ENCODE results near the gene ATP8A2. TPM values are rescaled to one million over a fixed set of nuclear protein-coding genes. Genes with fewer than 3 reads are reported as not detected.

Gene ATP8A2
- polyA plus RNA-seq, 1 donor from 2014 or later = 11.9 TPM

- no peaks in the 10 kb centered on the region for H3K9me3 ChIP-seq (ENCODE audit: low read length)
- no peak overlapping the region for H3K9ac ChIP-seq (ENCODE audit: low read length)
- TF ChIP-seq EP300 (conservative IDR thresholded peaks at IDR 0.05; ENCODE audit: poor library complexity, severe bottlenecking) (no peak), TAF1 (IDR thresholded peaks at IDR 0.05; ENCODE audit: low read depth) (no peak), CTCF (IDR thresholded peaks at IDR 0.05; ENCODE audit: poor library complexity, severe bottlenecking) (no peak), SMC3 (conservative IDR thresholded peaks at IDR 0.05; ENCODE audit: poor library complexity) (no peak), POLR2AphosphoS5 (IDR thresholded peaks at IDR 0.05) (no peak)
- H3K79me2 ChIP-seq (replicated peaks; ENCODE audit: insufficient read depth, low read length) = no peaks in the 10 kb centered on the region
- H3K4me2 ChIP-seq (ENCODE audit: low read length) = no peak overlapping the region
- H3K4me3 ChIP-seq (ENCODE audit: low read length) = no peak overlapping the region
- H3K9me2 ChIP-seq (ENCODE audit: insufficient read depth, low read length) = no peaks in the 10 kb centered on the region
- no peaks in the 10 kb centered on the region for H4K20me1 ChIP-seq (ENCODE audit: insufficient read depth)
- no peaks in the 10 kb centered on the region for H3K36me3 ChIP-seq (ENCODE audit: insufficient read depth, low read length)
- H3K27me3 ChIP-seq (ENCODE audit: insufficient read depth, low read depth, low read length) = no peaks in the 10 kb centered on the region
- H3K27ac ChIP-seq (ENCODE audit: low read length) = no peak overlapping the region
- no peaks in the 10 kb centered on the region for H3F3A ChIP-seq (ENCODE audit: insufficient read depth, low read length, poor library complexity, severe bottlenecking)
- no peak overlapping the region for H2AFZ ChIP-seq (ENCODE audit: low read depth, low read length)
Observed at GRCh38 chr13:25873242-25873612, 501.5 kb downstream of the ATP8A2 start.

DNA sequence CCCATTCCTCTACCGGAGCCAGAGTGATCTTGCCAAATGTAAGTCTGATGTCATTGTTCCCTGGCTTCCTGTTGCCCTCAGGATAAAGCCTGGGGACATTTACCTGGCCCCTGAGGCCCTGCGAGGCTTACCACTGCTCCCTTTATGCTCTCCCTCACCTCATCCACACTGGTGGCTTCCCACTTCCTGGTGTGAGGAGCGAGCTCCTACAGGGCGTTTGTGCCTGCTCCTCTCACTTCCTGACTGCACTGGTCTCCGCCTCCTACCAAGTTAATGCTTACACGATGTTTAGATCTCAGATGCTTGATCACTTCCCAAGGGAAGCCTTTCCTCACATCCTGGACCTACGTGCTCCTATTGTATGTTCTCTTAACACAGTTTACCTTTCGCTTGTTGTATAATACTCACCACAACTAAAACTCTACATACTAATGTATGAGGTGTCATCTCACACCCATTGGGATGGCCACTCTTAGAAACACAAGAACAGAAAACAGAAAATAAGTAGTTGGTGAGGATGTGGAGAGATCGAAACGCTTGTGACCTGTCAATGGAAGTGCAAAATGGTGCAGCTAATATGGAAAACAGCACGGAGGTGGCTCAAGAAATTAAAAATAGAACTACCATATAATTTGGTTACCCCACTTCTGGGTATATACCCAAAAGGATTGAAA is 502.4 kb downstream of the ATP8A2 start:
- no peak overlapping the region for H2AFZ ChIP-seq (ENCODE audit: low read depth, low read length)
- no peaks in the 10 kb centered on the region for H3K79me2 ChIP-seq (replicated peaks; ENCODE audit: insufficient read depth, low read length)
- H3K4me2 ChIP-seq (ENCODE audit: low read length) = no peak overlapping the region

More for the DNA sequence above, 502.4 kb downstream of the ATP8A2 start:
- H3K27ac ChIP-seq (ENCODE audit: low read length) = no peak overlapping the region
- H3K36me3 ChIP-seq (ENCODE audit: insufficient read depth, low read length) = no peaks in the 10 kb centered on the region
- no peaks in the 10 kb centered on the region for H3F3A ChIP-seq (ENCODE audit: insufficient read depth, low read length, poor library complexity, severe bottlenecking)
- no peak overlapping the region for H3K4me3 ChIP-seq (ENCODE audit: low read length)
- TF ChIP-seq CTCF (IDR thresholded peaks at IDR 0.05; ENCODE audit: poor library complexity, severe bottlenecking) (no peak), RAD21 (conservative IDR thresholded peaks at IDR 0.05) (no peak), EZH2 (IDR thresholded peaks at IDR 0.05; ENCODE audit: borderline replicate concordance, insufficient read depth, low read length, poor library complexity, severe bottlenecking) (no peak), TAF1 (IDR thresholded peaks at IDR 0.05; ENCODE audit: low read depth) (no peak), MXI1 (conservative IDR thresholded peaks at IDR 0.05; ENCODE audit: poor library complexity, severe bottlenecking) (no peak), POLR2AphosphoS5 (IDR thresholded peaks at IDR 0.05) (no peak), EP300 (conservative IDR thresholded peaks at IDR 0.05; ENCODE audit: poor library complexity, severe bottlenecking) (no peak), SMC3 (conservative IDR thresholded peaks at IDR 0.05; ENCODE audit: poor library complexity) (no peak), REST (IDR thresholded peaks at IDR 0.05; ENCODE audit: borderline replicate concordance) (no peak)
- H3K9me3 ChIP-seq (ENCODE audit: low read length) = no peaks in the 10 kb centered on the region
- H4K20me1 ChIP-seq (ENCODE audit: insufficient read depth) = no peaks in the 10 kb centered on the region
- no peaks in the 10 kb centered on the region for H3K27me3 ChIP-seq (ENCODE audit: insufficient read depth, low read depth, low read length)
- no peaks in the 10 kb centered on the region for H3K9me2 ChIP-seq (ENCODE audit: insufficient read depth, low read length)
- no peak overlapping the region for H3K9ac ChIP-seq (ENCODE audit: low read length)
